ENCODE results near the gene SELENOO.

DNA sequence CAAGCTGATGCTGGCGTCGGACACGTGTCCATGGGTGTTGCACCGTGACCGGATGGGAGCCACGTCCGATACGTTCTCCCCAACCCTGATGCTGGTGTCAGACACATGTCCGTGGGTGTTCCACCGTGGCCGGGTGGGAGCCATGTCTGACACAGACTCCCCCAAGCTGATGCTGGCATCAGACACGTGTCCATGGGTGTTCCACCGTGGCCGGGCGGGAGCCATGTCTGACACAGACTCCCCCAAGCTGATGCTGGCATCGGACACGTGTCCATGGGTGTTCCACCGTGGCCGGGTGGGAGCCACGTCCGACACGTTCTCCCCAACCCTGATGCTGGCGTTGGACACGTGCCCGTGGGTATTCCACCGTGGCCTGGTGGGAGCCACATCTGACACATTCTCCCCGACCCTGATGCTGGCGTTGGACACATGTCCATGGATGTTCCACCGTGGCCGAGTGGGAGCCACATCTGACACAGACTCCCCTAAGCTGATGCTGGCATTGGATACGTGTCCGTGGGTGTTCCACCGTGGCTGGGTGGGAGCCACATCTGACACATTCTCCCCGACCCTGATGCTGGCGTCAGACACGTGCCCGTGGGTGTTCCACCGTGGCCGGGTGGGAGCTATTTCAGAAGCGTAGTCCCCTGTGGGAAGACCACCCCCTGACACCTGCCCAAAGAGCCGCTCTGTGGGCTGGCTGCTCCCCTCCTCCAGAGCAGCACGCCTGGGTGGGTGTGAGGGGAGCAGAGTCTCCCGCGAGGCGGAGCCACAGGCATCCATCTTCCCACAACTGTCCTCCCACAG lies 20.0 kb downstream of the SELENOO start:
- TF ChIP-seq, protein P1, sequence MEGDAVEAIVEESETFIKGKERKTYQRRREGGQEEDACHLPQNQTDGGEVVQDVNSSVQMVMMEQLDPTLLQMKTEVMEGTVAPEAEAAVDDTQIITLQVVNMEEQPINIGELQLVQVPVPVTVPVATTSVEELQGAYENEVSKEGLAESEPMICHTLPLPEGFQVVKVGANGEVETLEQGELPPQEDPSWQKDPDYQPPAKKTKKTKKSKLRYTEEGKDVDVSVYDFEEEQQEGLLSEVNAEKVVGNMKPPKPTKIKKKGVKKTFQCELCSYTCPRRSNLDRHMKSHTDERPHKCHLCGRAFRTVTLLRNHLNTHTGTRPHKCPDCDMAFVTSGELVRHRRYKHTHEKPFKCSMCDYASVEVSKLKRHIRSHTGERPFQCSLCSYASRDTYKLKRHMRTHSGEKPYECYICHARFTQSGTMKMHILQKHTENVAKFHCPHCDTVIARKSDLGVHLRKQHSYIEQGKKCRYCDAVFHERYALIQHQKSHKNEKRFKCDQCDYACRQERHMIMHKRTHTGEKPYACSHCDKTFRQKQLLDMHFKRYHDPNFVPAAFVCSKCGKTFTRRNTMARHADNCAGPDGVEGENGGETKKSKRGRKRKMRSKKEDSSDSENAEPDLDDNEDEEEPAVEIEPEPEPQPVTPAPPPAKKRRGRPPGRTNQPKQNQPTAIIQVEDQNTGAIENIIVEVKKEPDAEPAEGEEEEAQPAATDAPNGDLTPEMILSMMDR (conservative IDR thresholded peaks at IDR 0.05; ENCODE audit: low read length): no peak
- TF ChIP-seq EZH2phosphoT487 (IDR thresholded peaks at IDR 0.05; ENCODE audit: borderline replicate concordance, low read depth, low read length): no peak

All from OCI-LY7 (cell line).